ENCODE data around the gene UBTD2.

UBTD2 gene

GRCh38 chr5:172238334-172238733 is 45.2 kb downstream of the UBTD2 start:
- TF ChIP-seq ZNF70 (CRISPR knock-in tag; IDR thresholded peaks at IDR 0.05) (no peak), ZNF8 (CRISPR knock-in tag; IDR thresholded peaks at IDR 0.05) (no peak), SNAI2 (CRISPR knock-in tag; IDR thresholded peaks at IDR 0.05) (no peak), ISL1 (CRISPR knock-in tag; IDR thresholded peaks at IDR 0.05) (no peak), ESRRG (CRISPR knock-in tag; IDR thresholded peaks at IDR 0.05) (no peak), ZFP3 (CRISPR knock-in tag; IDR thresholded peaks at IDR 0.05) (no peak), CSDC2 (CRISPR knock-in tag; IDR thresholded peaks at IDR 0.05) (no peak), BACH2 (CRISPR knock-in tag; IDR thresholded peaks at IDR 0.05; ENCODE audit: borderline replicate concordance) (no peak), ZC3H10 (CRISPR knock-in tag; IDR thresholded peaks at IDR 0.05) (no peak), POU6F1 (CRISPR knock-in tag; IDR thresholded peaks at IDR 0.05; ENCODE audit: borderline replicate concordance, low read depth) (no peak), CREB5 (CRISPR knock-in tag; IDR thresholded peaks at IDR 0.05; ENCODE audit: low read depth) (no peak), GLIS3 (CRISPR knock-in tag; IDR thresholded peaks at IDR 0.05) (no peak), OSR1 (CRISPR knock-in tag; IDR thresholded peaks at IDR 0.05) (no peak), TOX (CRISPR knock-in tag; IDR thresholded peaks at IDR 0.05; ENCODE audit: borderline replicate concordance) (no peak), CSRNP3 (CRISPR knock-in tag; IDR thresholded peaks at IDR 0.05) (no peak)
- no peak for ATAC-seq

GRCh38 chr5:172235827-172236736 is 47.5 kb downstream of the UBTD2 start:
- TF ChIP-seq CSDC2 (CRISPR knock-in tag; IDR thresholded peaks at IDR 0.05) (no peak), TOX (CRISPR knock-in tag; IDR thresholded peaks at IDR 0.05; ENCODE audit: borderline replicate concordance) (no peak), ZFP3 (CRISPR knock-in tag; IDR thresholded peaks at IDR 0.05) (no peak), OSR1 (CRISPR knock-in tag; IDR thresholded peaks at IDR 0.05) (no peak), BACH2 (CRISPR knock-in tag; IDR thresholded peaks at IDR 0.05; ENCODE audit: borderline replicate concordance) (no peak), ZFP30 (CRISPR knock-in tag; IDR thresholded peaks at IDR 0.05) (no peak), ISL1 (CRISPR knock-in tag; IDR thresholded peaks at IDR 0.05) (no peak), ARNTL (CRISPR knock-in tag; IDR thresholded peaks at IDR 0.05; ENCODE audit: borderline replicate concordance, low read depth) (no peak), ZC3H10 (CRISPR knock-in tag; IDR thresholded peaks at IDR 0.05) (no peak), TSHZ2 (CRISPR knock-in tag; IDR thresholded peaks at IDR 0.05) (no peak), CSRNP3 (CRISPR knock-in tag; IDR thresholded peaks at IDR 0.05) (no peak), ZNF565 (CRISPR knock-in tag; conservative IDR thresholded peaks at IDR 0.05; ENCODE audit: low read depth) (no peak), ESRRG (CRISPR knock-in tag; IDR thresholded peaks at IDR 0.05) (no peak), RARB (CRISPR knock-in tag; IDR thresholded peaks at IDR 0.05) (no peak)
- peak; percentile 40; the same call in 2 of the 3 replicates for ATAC-seq
